Non-pigmented ciliary epithelial cell (primary cell): ENCODE results near the gene RNF138.
"Not testable (repeated sequence)": the region's sequence is repeated elsewhere in the genome, so short reads cannot be mapped to it uniquely, and the experiment has no call there.

ENCODE experiments used
- DNase-seq: peaks from one replicate; pipeline ENCODE4 v3.0.0-alpha.2; 2010; ENCODE audit warnings: low read depth

Gene RNF138

DNA sequence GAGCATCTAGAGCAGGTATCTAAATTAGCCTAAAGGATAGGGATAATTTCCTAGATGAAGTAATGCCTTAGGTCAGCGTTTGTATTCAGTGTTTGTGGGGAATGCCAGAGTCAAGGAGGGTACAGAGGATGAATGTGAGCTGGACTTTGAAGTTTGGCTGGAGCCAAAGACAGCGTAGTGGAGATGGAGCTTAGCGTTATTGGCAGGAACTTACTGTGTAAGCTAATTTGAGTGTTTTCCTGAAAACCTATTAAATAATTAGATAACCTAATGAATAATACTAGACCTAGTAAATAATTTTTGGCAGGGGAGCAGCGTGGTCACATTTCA, 4.2 kb downstream of the RNF138 start:
- DNase-seq = no peak

DNA sequence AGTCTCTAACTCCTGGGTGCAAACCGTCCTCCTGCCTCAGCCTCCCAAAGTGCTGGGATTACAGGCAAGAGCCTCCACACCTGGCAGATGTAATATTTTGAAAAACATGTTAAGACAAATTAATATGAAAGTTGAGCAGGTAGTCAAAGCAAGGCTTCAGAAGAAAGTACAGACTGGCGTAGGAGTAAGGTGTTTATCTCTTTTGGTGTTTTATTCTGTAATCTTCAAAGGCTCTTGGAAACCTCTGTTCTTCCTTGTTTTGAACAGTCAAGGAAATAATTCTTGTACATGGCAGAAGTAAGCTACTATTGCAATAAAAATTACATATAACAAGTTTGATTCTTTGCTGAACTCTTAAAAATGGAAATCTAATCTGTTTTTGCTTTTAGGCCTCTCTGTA, 5.3 kb downstream of the RNF138 start:
- no peak for DNase-seq

DNA sequence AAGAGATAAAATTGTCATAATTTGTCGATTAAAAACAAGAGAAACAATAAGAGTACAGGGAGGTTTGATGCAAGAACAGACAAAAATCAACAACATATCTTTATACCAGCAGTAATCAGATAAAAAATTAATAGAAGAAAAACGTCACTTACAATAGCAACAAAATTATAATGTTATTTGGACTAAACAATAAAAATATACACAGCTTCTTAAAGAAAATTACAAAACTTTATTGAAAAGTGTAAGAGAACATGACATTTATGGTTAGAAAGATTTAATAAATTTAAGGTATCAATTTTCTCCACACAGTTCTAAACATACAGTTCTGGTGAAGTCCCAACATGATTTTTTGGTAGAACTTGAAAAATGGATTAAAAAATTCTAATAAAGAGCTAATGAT, 12.8 kb downstream of the RNF138 start:
- DNase-seq = no peak

DNA sequence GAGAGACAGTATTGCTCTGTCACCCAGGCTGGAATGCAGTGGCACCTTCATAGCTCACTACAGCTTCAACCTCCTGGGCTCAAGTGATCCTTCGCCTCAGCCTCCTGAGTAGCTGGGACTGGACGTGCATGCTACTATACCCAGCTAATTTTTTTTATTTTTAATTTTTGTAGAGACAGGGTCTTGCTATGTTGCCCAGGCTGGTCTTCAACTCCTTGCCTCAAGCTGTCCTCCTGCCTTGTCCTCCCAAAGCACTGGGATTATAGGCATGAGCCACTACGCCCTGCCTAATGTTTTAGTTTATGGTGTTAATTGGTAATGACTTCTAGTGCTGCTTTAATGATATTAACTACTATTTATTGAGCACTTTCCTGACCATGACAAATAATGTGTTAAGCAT, 18.3 kb downstream of the RNF138 start:
- no peak for DNase-seq

DNA sequence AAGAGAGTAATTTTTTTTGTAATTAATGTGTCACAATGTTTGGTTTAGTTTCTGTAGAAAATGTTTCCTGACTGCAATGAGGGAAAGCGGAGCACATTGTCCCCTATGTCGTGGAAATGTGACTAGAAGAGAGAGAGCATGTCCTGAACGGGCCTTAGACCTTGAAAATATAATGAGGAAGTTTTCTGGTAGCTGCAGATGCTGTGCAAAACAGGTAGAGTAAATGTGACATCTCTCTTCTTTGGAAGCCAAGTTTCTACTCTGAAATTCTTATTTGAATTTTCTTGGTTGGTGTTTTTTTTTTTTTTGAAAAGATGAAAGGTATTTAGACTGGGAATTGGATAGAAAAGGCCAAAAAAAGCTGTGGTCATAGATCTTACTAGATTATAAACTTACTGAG, 20.0 kb downstream of the RNF138 start:
- no peak for DNase-seq

DNA sequence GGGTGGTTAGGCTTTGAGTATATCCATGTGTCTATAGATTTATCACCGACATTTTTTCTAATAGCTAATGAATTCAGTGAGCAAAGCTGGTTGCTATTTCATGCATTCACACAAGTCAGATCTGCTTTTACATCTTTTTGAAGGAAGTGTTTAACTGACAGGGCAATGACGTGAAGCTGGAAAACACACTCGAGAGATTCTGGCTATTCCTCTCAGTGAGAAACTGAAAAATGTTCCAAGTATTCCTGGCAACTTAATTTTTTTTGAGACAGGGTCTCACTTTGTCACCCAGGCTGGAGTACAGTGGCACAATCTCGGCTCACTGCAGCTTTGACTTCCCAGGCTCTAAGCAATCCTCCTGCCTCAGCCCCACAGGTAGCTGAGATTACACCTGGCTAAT, 21.2 kb downstream of the RNF138 start:
- DNase-seq = no peak

DNA sequence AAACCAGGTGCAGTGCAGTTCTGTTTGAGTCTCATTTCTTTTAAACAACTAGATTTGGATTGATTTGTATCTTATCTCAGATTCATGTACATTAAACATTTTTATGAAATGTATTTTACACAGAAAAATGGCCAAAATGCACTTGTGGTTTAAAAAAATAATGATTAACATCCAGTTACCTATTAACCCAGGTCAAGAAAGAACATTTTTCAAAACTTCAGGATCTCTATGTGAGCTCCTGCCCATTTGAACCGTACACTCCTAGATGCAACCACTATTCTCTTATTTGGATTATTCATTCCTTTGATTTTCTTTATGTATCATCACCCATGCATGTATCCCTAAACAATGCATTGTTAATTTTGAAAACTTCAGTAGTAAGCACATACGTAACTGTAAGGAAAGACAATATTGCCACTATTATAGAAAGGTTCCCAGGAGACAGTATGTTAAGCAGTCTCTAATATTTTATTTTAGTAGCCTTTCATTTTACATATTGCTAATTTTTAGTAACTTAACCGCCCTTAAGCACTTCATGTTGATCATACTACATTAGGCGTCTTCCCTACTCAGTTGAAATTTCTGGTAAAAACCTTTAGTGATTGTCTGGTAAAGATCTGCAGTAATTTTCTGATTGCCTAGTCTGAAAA, 22.7 kb downstream of the RNF138 start:
- DNase-seq = no peak

DNA sequence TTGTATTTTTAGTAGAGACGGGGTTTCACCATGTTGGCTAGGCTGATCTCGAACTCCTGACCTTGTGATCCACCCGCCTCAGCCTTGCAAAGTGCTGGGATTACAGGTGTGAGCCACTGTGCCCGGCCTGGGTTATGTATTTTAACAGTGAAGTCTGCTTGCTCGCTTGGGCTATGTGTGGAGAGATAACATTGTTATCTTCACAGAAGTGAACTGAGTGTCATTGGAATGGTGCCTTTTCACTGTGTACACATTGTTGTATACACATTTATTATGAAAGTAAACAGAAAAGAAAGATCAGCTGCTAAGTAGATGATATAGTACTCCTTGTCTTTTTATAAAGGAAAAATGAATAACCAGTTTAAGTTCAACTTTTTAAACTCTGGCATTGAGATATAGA, 30.4 kb downstream of the RNF138 start:
- no peak for DNase-seq

DNA sequence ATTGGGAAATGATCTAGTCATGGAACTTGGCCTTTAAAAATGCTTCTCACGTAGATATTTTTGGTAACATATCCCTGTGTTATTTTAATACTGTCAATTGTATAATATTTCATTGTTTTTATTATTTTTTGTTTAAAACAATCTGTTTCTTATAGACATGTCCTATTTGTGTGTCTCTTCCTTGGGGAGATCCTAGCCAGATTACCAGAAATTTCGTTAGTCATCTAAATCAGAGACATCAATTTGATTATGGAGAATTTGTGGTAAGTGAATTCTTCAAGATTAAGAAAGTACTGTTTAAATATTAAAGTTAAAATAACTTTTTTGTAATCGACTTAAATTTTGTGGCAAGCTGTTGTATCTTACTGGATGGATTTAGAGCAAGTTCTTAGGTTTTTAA, 34.9 kb downstream of the RNF138 start:
- DNase-seq = no peak

DNA sequence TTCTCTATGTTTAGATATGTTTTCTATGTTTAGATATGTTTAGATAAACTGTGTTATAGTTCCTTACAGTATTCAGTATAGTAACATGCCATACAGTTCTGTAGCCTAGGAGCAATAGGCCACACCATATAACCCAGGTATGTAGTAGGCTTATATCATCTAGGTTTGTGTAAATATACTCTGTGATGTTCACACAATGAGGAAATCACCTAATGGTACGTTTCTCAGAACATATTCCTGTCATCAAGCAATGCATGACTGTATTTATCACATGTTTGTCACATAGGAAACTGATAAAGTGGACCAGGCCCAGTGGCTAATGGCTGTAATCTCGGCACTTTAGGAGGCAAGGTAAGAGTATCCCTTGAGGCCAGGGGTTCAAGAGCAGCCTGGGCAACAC, 44.0 kb downstream of the RNF138 start:
- no peak for DNase-seq

DNA sequence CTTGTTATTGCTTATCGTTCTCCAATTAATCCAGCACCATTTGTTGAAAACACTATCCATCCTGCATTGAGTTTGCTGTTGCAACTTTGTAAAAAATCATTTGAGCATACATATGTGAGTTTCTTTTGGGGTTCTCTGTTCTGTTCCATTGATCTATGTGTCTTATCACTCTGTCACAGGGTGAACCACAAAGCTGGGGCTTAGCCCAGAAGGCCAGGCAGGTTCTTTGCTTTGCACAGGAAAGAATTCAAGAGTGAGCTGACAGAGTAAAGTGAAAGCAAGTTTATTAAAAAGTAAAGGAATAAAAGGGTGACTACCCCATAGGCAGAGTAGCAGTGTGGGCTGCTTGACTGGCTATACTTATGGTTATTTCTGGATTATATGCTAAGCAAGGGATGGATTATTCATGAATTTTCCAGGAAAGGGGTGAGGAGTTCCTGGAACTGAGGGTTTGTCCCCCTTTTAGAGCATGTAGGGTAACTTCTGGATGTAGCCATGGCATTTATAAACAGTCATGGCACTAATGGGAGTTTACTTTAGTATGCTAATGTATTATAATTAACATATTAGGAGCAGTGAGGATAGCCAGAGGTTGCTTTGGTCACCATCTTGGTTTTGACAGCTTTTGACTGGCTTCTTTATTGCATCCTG, 46.8 kb downstream of the RNF138 start:
- no peak for DNase-seq

DNA sequence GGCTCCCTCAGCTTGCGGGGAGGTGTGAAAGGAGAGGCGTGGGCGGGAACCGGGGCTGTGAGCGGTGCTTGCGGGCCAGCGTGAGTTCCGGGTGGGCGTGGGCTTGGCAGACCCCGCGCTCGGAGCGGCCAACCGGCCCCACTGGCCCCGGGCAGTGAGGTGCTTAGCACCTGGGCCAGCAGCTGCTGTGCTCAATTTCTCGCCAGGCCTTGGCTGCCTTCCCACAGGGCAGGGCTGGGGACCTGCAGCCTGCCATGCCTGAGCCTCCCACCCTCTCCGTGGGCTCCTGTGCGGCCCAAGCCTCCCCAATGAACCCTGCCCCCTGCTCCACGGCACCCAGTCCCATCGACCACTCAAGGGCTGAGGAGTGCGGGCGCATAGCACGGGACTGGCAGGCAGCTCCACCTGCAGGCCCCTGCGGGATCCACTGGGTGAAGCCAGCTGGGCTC, 48.2 kb downstream of the RNF138 start:
- no peak for DNase-seq

DNA sequence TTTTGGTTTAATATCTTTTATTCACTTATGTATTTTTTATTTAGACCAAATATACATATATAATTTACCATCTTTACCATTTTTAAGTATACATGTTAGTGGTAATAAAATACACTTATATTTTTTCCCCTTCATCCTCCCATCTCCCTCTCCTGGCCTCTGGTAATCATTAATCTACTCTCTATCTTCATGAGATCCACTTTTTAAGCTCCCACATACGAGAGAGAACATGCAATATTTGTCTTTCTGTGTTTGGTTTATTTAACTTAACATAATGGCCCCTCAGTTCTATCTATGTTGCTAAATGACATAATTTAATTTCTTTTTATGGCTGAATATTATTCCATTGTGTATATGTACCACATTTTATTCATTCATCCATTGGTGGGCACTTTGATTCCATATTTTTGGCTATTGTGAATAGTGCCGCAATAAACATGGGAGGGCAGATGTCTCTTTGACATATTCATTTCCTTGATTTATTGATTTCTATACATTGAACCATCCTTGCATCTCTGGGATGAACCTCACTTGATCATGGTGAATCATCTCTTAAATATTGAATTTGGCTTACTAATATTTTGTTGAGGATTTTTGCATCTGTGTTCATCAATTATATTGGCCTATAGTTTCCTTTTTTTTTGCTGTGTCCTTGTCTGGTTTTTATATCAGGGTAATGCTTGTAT, 56.7 kb downstream of the RNF138 start:
- no peak for DNase-seq

DNA sequence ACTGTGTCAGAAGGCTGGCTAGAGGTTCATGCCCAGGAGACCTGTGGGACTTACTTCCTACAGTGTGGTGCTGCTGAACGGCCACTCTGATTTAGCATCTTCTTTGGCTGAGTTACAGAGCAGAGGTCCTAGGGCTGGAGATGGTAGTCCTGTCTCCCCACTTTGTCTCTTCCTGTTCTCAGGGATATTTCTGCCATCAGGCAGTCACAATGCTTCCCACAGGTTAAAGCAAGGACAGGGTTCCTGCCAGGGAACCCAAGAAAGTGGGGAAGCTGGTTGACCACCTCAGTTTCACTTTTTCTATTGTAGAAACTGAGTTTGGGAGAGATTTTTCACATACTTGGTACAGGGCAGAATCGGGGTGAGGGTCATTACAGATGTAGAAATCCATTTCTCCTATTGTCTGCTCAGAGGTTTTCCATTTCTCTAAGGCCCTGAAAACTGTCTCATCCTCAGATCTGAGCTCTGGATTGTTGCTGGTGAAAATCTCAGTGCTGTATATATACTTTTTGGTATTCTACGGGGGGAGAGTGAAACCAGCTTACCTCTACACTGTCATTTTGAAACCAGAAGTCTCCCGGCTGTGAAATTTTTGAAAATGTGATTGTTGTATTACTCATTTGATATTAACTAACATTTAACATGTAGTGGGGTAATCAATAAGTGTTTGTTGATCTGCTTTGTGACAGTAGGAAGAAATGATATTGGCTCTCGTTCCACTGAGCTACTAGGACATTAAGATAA, 61.2 kb downstream of the RNF138 start:
- DNase-seq = no peak

DNA sequence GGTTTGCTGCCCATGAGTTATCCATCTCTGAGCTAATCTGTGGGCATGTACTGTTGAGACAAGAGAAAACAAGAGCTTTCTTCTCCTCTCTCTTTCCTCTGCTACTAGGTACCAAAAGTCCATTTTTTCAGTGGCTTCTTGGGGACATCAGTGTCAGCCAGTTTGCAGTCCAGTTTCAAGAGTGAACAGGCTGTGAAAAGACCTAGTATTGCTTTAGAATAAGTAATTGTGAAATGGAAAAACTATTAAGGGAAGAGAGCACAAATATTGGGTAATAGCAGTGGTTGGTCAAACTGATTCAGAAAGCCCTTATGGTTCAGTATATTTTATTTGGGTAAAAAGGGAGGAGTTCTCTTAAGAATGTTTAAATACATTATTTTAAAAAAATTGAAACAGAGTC, 65.2 kb downstream of the RNF138 start:
- no peak for DNase-seq

DNA sequence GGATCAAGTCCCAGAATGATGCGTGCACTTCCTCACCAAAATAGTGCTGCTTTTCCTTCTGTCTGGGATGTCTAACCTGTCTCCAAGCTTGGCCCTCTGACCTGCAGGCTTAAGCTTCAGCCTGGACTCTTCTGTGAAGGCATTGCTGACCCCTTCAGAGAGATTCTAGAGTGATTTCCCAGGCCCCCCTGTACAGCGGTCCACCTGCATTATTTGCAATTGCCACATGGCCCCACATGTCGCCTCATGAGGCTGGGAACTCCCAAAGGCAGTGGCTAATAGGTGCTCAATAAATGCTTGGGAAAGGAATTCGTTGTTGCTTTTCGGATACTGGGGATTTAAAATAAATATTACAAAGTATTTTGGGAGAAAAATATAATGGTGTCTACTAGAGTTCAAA, 65.9 kb downstream of the RNF138 start:
- no peak for DNase-seq

DNA sequence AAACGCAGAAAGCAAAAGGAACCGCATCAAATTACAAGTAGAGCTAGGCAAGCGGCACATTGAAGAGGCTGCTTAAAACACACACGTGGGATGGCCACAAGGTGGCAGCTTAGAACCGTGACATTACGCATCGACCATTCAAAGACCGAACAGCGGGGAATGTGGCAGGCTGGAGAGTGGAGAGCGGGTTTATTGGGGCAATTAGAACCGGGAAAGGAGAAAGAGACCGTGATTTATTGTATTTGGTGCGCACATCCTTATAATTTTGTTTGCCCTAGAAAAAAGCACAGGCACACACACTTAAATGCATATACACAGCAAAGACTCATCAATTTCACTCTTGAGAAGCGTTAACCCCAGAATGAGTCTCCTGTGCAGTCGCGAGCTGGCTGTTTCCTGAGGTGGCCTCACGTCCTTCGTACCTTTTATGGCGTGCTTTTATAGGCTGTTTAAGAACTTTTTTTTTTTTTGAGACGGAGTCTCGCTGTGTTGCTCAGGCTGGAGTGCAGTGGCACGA, 66.5 kb downstream of the RNF138 start:
- DNase-seq = peak; percentile 74

DNA sequence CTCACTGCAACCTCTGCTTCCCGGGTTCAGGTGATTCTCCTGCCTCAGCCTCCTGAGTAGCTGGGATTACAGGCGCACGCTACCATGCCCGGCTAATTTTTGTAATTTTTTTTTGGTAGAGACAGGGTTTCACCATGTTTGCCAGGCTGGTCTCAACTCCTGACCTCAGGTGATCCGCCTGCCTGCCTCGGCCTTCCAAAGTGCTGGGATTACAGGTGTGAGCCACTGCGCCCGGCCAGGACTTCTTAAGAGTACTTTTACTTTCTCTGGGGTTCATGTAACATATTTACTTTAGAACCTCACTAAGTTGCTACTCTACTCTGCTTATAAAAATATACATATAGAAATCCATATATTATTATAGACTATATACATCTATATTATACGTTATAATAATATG, 67.0 kb downstream of the RNF138 start:
- not testable (repeated sequence) for DNase-seq

DNA sequence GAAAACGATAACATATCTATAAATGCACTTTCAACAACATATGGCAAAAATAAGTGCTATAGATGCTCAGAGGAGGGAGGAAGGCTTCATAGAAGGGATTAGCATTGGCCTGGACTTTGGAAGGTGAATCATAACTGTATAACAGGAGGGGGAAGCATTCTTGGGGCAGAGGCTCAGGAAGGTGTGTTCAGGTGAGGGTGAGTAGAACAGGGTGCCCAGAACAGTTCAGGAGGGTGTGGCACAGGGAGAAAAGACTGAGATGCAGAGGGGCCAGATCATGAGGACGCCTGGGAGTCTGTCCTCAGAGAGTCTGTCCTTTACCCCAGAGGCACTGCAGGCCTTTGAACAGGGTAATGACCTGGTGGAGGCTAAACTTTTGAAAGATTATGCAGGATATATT, 68.9 kb downstream of the RNF138 start:
- DNase-seq = no peak

DNA sequence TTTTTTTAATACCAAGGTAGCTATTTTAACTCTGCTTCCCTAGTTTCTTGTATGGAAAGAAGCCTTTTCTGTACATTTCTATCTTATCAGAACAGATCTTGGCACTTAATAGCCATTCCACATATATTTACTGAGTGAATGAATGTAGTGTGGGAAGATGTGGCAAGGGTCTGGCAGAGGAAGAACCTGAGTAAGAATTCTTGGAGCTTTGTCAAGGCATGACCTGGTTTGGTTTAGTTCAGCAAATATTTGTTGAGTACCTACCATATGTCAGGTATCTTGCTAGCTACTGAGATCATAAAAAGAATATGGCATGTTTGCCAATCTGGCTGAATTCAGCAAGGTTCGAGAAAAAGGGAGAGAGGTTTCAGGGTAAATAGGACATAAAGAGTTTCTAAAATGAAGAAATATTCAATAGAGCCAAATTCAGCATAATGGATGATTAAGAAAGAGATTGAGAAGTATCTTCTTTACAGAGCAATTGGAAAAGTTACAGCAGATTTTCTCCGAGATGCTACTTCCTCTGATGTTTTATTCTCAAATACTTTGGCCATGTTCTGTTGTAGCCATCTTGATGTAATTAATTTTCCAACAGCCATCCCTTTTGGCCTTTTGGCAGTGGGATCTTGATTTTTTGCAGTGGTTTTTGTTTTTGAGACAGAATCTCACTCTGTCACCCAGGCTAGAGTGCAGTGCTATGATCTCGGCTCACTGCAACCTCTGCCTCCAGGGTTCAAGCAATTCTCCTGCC, 76.5 kb downstream of the RNF138 start:
- DNase-seq = no peak

DNA sequence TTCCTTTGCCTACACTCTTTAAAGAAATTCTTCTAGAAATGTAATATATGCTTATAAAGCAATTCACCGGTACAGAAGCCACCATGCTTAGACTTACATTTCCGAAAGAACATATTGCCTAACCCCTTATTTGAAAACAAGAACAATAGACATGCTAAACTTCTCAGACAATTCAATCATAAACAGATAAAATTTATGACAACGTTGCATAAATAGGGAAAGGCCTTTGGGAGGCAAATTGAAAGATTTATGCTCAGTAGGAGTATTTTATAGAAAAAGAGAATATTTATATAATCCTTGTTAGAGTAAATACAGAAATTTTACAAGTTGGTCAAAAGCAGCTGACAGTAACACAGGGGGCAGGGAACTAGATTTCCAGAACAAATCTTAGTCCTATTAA, 82.0 kb downstream of the RNF138 start:
- no peak for DNase-seq

DNA sequence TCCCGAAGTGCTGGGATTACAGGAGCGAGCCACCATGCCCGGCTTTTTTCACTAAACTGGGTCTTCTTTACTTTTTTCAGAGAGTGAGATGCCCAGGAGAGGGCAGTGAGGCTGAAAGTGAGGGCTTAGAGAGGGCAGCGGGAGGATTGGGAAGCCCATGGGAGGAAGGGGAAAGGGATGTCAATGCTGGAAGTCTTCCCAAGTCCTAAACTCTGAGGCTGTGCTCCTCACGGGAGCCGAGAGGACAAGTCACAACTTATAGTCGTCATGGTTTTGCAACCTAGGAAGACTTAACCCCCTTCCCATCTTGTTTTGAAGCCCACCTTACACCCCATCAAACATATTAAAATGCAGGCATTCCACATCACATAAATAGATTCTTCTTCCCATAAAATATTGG, 83.0 kb downstream of the RNF138 start:
- no peak for DNase-seq
